CD4-positive, alpha-beta T cell treated with Interleukin-17A for 4 hours (primary cell): ENCODE measurements around the gene FHIT.

Experiments
- DNase-seq: peaks from one replicate; pipeline ENCODE4 v3.0.0-alpha.2; 2020; ENCODE audit warnings: mixed read lengths

The FHIT gene

DNA sequence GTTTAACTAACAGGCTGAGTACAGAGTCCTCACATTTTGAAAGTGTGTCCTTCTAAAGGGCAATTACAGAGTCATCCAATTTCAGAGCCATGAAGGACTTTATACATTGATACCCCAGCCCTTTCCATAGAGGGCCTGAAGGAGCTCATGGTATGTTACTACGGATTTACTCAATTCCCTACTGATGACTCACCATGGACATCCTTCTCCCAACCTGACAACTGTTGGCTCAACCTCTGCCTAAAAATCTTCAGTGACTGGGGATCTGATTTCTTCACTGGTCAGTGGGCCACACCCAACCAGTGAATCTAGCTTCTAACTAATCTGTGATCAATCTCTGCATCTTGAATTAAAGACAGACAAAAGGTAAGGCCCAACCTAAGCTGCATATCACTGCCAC lies 1238.0 kb downstream of the FHIT start:
- DNase-seq, result no peak

GRCh38 chr3:60011218-60011617 lies 1240.0 kb downstream of the FHIT start:
- DNase-seq, result no peak

DNA sequence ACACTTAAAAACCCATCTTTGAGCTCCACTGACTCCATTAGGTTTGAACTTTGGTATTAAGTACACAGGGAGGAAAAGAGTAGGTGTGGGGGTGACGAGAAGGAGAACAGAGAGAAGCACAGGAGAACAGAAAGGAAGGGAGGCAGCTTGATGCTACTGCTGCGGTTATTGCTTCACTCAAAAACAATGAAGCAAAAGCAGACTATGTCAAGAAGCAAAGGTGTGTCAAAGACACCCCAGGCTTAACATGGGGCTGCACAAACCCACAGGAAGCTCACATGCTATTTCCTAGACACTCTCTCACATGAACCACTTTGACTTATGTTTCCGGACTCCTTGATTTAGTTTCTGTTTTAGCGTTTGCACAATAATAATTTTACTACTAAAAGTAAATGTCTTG lies 1240.5 kb downstream of the FHIT start:
- peak; percentile 72 for DNase-seq

DNA sequence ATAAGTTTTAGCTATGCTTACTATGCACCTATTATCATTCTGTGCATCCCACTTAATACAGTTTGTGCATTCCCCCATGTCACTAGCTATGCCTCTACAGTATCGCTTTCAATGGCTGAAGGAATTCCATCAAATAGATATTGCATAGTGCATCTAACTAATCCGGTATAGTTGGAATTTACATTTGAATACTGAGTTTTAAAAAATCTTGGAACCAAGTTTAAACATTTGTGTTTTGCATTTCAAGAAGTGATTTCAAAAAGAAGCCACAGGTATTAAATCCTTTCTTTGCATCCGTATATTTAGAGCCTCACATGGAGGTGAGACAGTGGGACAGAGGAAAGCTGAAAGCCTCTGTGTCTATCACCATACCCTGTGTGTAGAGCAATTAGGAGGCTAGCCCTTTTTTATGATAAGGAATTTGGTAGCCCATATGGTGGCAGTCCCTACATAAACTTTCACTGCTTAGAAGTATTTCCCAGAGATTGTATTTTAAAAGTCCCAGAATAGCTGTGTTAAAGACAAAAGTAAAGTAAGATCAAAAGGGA lies 1241.2 kb downstream of the FHIT start:
- no peak for DNase-seq

- DNase-seq, result no peak
These were observed 1249.9 kb downstream of the FHIT start for GRCh38 chr3:60001369-60001768.

GRCh38 chr3:60000311-60001105 lies 1250.7 kb downstream of the FHIT start:
- DNase-seq, result no peak

GRCh38 chr3:59998058-59998457 lies 1253.2 kb downstream of the FHIT start:
- no peak for DNase-seq

DNA sequence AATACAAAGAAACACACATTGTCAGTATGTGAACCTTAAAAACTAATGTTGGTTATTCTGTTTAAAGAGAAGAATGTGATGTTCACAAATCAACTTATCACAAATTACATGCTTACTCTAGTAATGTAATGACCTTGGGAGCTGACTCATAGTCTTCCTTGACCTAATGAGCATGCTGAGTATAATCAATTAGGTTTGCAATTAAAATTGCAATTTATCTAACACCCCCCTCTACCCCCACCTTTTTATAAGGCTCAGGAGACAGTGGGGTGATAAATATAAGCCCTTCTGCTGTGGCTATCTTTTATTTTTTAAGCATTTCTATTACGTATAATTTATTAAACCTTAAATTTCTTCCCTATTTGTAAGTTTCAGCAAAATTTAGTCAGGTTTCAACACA lies 1253.7 kb downstream of the FHIT start:
- DNase-seq, result no peak

GRCh38 chr3:59996056-59996455 lies 1255.2 kb downstream of the FHIT start:
- no peak for DNase-seq

DNA sequence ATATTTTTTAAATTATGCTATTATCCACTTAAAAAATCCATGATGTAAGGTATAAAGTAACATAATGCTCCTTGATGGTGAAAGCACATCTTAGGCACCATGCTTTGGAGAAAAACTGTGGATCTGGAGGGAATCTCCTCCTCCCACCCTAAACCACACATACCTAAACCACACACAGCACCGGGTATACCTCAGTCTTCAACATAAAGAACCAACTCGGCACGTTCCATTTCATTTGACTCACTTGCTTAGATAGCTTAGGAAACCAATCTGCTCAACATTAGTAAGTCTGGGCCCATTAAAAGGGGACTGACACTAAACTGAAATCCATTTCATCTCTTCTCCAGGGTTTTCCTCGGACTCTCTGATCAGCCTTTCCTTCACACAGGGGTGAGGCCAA lies 1255.7 kb downstream of the FHIT start:
- no peak for DNase-seq

GRCh38 chr3:59994732-59995304 lies 1256.4 kb downstream of the FHIT start:
- no peak for DNase-seq

DNA sequence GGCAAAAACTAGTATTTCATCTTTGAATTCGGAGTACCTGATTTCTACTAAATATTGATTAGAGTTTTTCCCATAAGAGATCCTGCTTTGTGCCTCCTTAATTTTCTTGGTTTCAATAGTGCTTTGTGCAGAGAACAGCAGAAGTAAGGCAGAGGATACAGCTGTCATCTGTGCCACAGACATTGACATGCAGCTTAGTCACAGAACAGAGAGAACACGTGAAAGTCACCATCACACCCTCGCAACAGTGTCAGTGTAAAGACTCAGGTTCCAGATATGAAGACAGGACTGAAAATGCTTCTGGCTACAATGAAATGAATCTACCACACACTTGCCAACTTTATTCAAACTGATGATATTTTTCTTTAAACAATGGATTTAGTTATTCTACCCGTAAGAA lies 1258.7 kb downstream of the FHIT start:
- DNase-seq, result peak; percentile 49

- DNase-seq, result no peak
These were observed 1260.3 kb downstream of the FHIT start for GRCh38 chr3:59990915-59991314.

- no peak for DNase-seq
These were observed 1268.7 kb downstream of the FHIT start for GRCh38 chr3:59982510-59982909.

- DNase-seq, result peak; percentile 38
These were observed 1269.9 kb downstream of the FHIT start for GRCh38 chr3:59981377-59981776.

DNA sequence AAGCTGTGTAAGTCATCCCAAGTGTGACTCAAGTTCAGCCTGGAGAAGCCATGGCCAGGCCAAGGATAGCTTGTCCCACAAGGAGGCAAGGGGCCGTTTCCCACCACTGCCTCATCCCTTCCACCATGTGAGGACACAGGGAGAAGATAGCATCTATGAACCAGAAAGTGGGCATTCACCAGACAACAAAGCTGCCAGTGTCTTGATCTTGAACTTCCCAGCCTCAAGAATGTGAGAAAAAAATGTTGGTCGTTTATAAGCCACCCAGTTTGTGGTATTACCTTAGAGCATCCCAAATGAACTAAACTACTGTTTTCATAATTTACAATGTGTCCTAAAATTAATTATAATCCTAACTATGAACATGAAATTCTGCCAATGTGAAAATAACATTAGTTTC lies 1270.7 kb downstream of the FHIT start:
- DNase-seq, result no peak

DNA sequence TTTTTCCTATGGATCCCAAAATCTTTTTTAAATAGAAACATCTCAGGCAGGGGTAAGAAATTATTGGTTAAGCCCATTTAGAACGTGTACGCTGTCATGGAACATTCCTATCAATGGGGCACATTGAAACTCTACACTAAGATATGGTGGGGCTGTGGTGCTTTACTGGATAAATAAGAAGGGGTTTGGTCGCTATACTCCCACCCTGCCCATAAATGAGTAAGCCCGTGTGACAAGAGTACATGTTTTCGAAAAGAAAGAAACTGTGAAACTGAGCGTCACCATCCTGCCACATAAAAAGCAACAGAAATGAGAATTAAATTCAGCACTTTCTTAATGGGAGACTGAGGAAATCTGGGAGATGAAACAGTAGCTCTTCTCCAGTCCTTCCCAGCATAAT lies 1271.7 kb downstream of the FHIT start:
- DNase-seq, result no peak

- peak; percentile 26 for DNase-seq
These were observed 1272.3 kb downstream of the FHIT start for GRCh38 chr3:59978979-59979378.

- no peak for DNase-seq
These were observed 1280.5 kb downstream of the FHIT start for GRCh38 chr3:59970796-59971195.

DNA sequence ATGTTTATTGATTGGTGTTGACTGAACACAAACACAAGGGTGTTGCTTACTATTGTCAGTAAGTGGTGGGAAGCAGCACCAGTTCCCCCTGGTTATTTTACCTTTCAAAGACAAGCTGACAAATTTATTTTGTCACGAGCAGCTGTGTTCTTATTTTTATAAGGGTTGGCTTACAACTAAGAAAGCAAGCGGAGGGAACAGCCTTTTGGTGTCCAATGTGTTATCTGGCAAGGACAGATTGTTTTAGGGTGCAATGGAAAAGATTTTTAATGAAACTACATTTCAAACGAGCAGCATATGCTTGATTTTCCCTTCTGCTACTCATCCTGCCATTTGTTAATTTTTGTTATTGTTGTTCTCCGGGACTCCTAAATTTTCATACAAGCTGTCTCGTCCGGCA lies 1280.9 kb downstream of the FHIT start:
- no peak for DNase-seq

DNA sequence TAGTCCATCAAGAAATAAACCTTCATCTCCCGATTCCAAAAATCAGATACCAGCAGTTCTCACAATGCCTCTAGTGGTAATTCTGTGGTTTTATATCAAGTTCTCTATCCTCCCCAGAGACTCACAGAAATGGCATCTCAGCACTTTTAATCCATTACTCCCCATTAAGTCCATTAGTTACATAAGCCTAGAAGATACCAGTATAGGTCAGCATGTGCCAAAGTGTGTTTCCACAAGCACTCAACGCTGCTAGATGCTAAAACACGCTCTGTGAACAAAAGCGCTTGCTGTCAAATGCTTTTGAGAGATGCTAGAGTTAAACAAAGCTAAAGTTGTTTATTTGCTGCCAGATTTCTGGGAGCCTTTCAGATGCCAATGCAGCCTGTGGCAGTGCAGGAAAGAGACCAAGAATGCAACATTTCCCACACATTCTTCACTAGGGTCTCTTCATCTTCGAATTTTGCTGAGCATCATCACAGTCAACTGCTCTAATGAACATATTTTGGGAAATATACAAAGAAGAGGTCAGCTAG lies 1282.7 kb downstream of the FHIT start:
- no peak for DNase-seq

- DNase-seq, result no peak
These were observed 1287.6 kb downstream of the FHIT start for GRCh38 chr3:59963676-59964075.

DNA sequence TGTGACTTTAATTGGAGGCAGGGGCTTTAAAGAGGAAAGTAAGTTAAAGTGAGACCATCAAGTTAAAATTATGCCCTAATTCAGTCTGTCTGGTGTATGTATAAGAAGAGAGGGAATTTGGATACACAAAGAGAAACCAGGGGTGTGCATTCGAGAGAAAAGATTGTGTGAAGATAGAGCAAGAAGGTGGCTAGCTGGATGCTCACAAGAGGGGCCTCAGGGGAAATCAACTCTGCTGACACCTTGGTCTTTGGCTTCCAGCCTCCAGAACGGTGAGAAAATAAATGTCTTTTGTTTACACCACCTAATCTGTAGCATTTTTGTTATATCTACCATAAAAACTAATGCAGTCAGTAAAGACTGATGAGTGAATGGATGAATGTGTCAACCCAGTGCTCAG lies 1294.1 kb downstream of the FHIT start:
- no peak for DNase-seq

- DNase-seq, result no peak
These were observed 1298.1 kb downstream of the FHIT start for GRCh38 chr3:59953104-59953503.
